Stimulated activated CD4-positive, alpha-beta T cell treated with anti-CD3 and anti-CD28 coated beads, Interleukin-12 subunit alpha, Interleukin-12 subunit beta, amount 100 ng/mL, for 4 hours (primary cell): ENCODE measurements around the gene PCDHB5.
"Not testable (repeated sequence)": the region's sequence is repeated elsewhere in the genome, so short reads cannot be mapped to it uniquely, and the experiment has no call there.

ENCODE experiments used
- DNase-seq: peaks from one replicate; pipeline ENCODE4 v3.0.0-alpha.2; 2020

PCDHB5 gene

GRCh38 chr5:141135030-141135717 is at the start of gene PCDHB5:
PCDHB5 (plus strand) TSS chr5:141135206; CDS start chr5:141135435, 229 bp downstream.
- DNase-seq: no peak

- no peak for DNase-seq
These were observed 40.3 kb upstream of the PCDHB5 start, which contains the start of gene PCDHB2 for GRCh38 chr5:141094481-141095262. PCDHB2 (plus strand) TSS chr5:141094615; CDS start chr5:141094791, 176 bp downstream.

- DNase-seq: no peak
These were observed 39.8 kb upstream of the PCDHB5 start for GRCh38 chr5:141095263-141095641.

GRCh38 chr5:141096181-141096580 is 38.8 kb upstream of the PCDHB5 start:
- not testable (repeated sequence) for DNase-seq

GRCh38 chr5:141096586-141096985 is 38.4 kb upstream of the PCDHB5 start:
- DNase-seq: not testable (repeated sequence)

GRCh38 chr5:141100243-141100805 is 34.7 kb upstream of the PCDHB5 start, which contains the start of gene PCDHB3:
PCDHB3 (plus strand) TSS chr5:141100473; CDS start chr5:141100650, 177 bp downstream.
- no peak for DNase-seq

GRCh38 chr5:141101059-141101458 is 33.9 kb upstream of the PCDHB5 start:
- no peak for DNase-seq

GRCh38 chr5:141102070-141102469 is 32.9 kb upstream of the PCDHB5 start:
- not testable (repeated sequence) for DNase-seq

- DNase-seq: not testable (repeated sequence)
These were observed 32.5 kb upstream of the PCDHB5 start for GRCh38 chr5:141102471-141102870.

- DNase-seq: no peak
These were observed 29.7 kb upstream of the PCDHB5 start for GRCh38 chr5:141105350-141105749.

- DNase-seq: no peak
These were observed 15.8 kb upstream of the PCDHB5 start for GRCh38 chr5:141119250-141119649.

GRCh38 chr5:141121563-141121962 is 13.4 kb upstream of the PCDHB5 start, which contains the start of gene PCDHB4:
PCDHB4 (plus strand) TSS chr5:141121818; CDS start chr5:141121999, 181 bp downstream.
- DNase-seq: no peak

- no peak for DNase-seq
These were observed 13.0 kb upstream of the PCDHB5 start for GRCh38 chr5:141121985-141122384.

GRCh38 chr5:141123396-141124135 is 11.4 kb upstream of the PCDHB5 start:
- DNase-seq: not testable (repeated sequence)

GRCh38 chr5:141127305-141127704 is 7.7 kb upstream of the PCDHB5 start:
- no peak for DNase-seq

- DNase-seq: no peak
These were observed 786 bp downstream of the PCDHB5 start for GRCh38 chr5:141135718-141136266.

- DNase-seq: not testable (repeated sequence)
These were observed 2.3 kb downstream of the PCDHB5 start for GRCh38 chr5:141137346-141137745.

- no peak for DNase-seq
These were observed 14.8 kb downstream of the PCDHB5 start, which contains the start of gene PCDHB6 for GRCh38 chr5:141149812-141150211. PCDHB6 (plus strand) TSS chr5:141150057; CDS start chr5:141150258, 201 bp downstream.

- no peak for DNase-seq
These were observed 15.4 kb downstream of the PCDHB5 start for GRCh38 chr5:141150224-141150992.

GRCh38 chr5:141150993-141151325 is 16.0 kb downstream of the PCDHB5 start:
- DNase-seq: no peak

- not testable (repeated sequence) for DNase-seq
These were observed 16.6 kb downstream of the PCDHB5 start for GRCh38 chr5:141151632-141152031.

GRCh38 chr5:141152096-141152495 is 17.1 kb downstream of the PCDHB5 start:
- not testable (repeated sequence) for DNase-seq
